Endothelial cell of umbilical vein (primary cell): ENCODE results near the gene DCP2. TPM values are rescaled to one million over a fixed set of nuclear protein-coding genes. Genes with fewer than 3 reads are reported as not detected.

Experiments
- BruUV-seq: library from RNA; stranded (reverse); fragments of 400-500 nt; replicated peaks from 2 replicates; lab custom pipeline; 2021; lab: Mats Ljungman, UMichigan
- CTCF ChIA-PET: fragments of 300-600, 350-600 bp; sonication (Branson Sonifier 250); formaldehyde crosslinking; loops from one replicate; lab custom pipeline; 2021; ENCODE audit warnings: antibody characterized with exemption, inconsistent platforms; lab: Charles Lee
- POLR2A ChIA-PET: fragments of 300-600, 350-600 bp; sonication (Branson Sonifier 250); formaldehyde crosslinking; loops from one replicate; lab custom pipeline; 2021; ENCODE audit warnings: antibody characterized with exemption, inconsistent platforms; lab: Charles Lee
- DNase-seq: peaks from one replicate; pipeline ENCODE4 v3.0.0-alpha.2; 2011; ENCODE audit warnings: low read depth, low spot score
- FAIRE-seq: peaks from 2 replicates; lab custom pipeline; 2011; peaks lifted over from hg19 to GRCh38; lab: Jason Lieb, UNC
- H2AFZ ChIP-seq: 2 replicates; pipeline ENCODE4 v1.6.0; 2012; ENCODE audit warnings: low read depth, low read length, control low read depth, inconsistent platforms
- H3K27ac ChIP-seq: 2 replicates; pipeline ENCODE4 v1.5.1; 2011; ENCODE audit warnings: low read depth, mild to moderate bottlenecking, control low read depth, low read length, moderate library complexity; ENCODE audit not compliant: insufficient read depth
- H3K27me3 ChIP-seq, 2 experiments: 2 replicates each; pipeline versions ENCODE4 v1.6.0 to v1.6.1; 2011; ENCODE audit warnings: low read length in 2 of 2, mixed read lengths in 1 of 2; ENCODE audit not compliant: control insufficient read depth in 2 of 2, insufficient read depth in 2 of 2
- H3K36me3 ChIP-seq, 2 experiments: 2 replicates in 1 of 2; 3 replicates in 1 of 2; pipeline ENCODE4 v1.5.1; 2011; ENCODE audit warnings: low read length in 2 of 2, mild to moderate bottlenecking in 1 of 2, moderate library complexity in 1 of 2; ENCODE audit not compliant: control insufficient read depth in 2 of 2, insufficient read depth in 2 of 2; ENCODE audit errors: extremely low read depth in 1 of 2
- H3K4me1 ChIP-seq: 3 replicates; pipeline ENCODE4 v1.5.1; 2011; ENCODE audit warnings: mild to moderate bottlenecking, low read length; ENCODE audit not compliant: control insufficient read depth, insufficient read depth; ENCODE audit errors: extremely low read depth
- H3K4me2 ChIP-seq: 2 replicates; pipeline ENCODE4 v1.6.1; 2011; ENCODE audit warnings: low read length, control low read depth, mixed read lengths; ENCODE audit not compliant: insufficient read depth
- H3K4me3 ChIP-seq, 3 experiments: fragments of 200-600 bp in 1 of 3; sonication (generic), shearing (Covaris generic) in 1 of 3; replicated peaks in 1 of 3; 2 replicates each; pipeline ENCODE4 v1.5.1; 2011 to 2016; ENCODE audit warnings: control low read depth in 3 of 3, low read length in 3 of 3, mild to moderate bottlenecking in 2 of 3, inconsistent platforms in 1 of 3, low read depth in 1 of 3, moderate library complexity in 1 of 3; ENCODE audit not compliant: insufficient read depth in 1 of 3
- H3K79me2 ChIP-seq: 2 replicates; pipeline ENCODE4 v1.6.0; 2012; ENCODE audit warnings: low read length, inconsistent platforms; ENCODE audit not compliant: control insufficient read depth, insufficient read depth
- H3K9ac ChIP-seq: replicated peaks from 2 replicates; pipeline ENCODE3; 2011; ENCODE audit warnings: low read length, control low read depth; ENCODE audit not compliant: insufficient read depth; ENCODE audit errors: extremely low read depth
- H3K9me1 ChIP-seq: replicated peaks from 3 replicates; pipeline ENCODE4 v1.6.0; 2011; ENCODE audit warnings: mild to moderate bottlenecking, low read length; ENCODE audit not compliant: control insufficient read depth, insufficient read depth; ENCODE audit errors: extremely low read depth
- H3K9me3 ChIP-seq: replicated peaks from 2 replicates; pipeline ENCODE4 v1.5.1; 2012; ENCODE audit warnings: low read length, inconsistent platforms; ENCODE audit not compliant: control insufficient read depth, insufficient read depth
- H4K20me1 ChIP-seq: replicated peaks from 2 replicates; pipeline ENCODE3; 2011; ENCODE audit warnings: mild to moderate bottlenecking, low read length; ENCODE audit not compliant: control insufficient read depth, insufficient read depth; ENCODE audit errors: extremely low read depth
- EZH2 ChIP-seq: IDR thresholded peaks from 2 replicates; pipeline ENCODE4 v1.6.1; 2012; ENCODE audit warnings: borderline replicate concordance, low read depth, mild to moderate bottlenecking, moderate library complexity, low read length, inconsistent platforms; ENCODE audit not compliant: severe bottlenecking
- FOS ChIP-seq: IDR thresholded peaks from 2 replicates; pipeline ENCODE4 v1.6.1; 2011; ENCODE audit warnings: mild to moderate bottlenecking, low read length, moderate library complexity, borderline replicate concordance; ENCODE audit not compliant: insufficient read depth
- GATA2 ChIP-seq: IDR thresholded peaks from 2 replicates; pipeline ENCODE4 v1.7.0; 2011; ENCODE audit warnings: low read depth, mild to moderate bottlenecking, moderate library complexity, mixed read lengths, low read length; ENCODE audit not compliant: insufficient read length, insufficient read depth
- JUN ChIP-seq: IDR thresholded peaks from 2 replicates; pipeline ENCODE4 v1.6.1; 2011; ENCODE audit warnings: borderline replicate concordance, low read depth; ENCODE audit not compliant: insufficient read length, insufficient read depth
- MYC ChIP-seq: IDR thresholded peaks from one replicate; pipeline ENCODE4 v1.6.1; 2011; ENCODE audit warnings: mild to moderate bottlenecking, low read depth, low read length
- POLR2A ChIP-seq: IDR thresholded peaks from 2 replicates; pipeline ENCODE4 v1.6.1; 2012; ENCODE audit warnings: low read depth, mild to moderate bottlenecking, control low read depth, low read length
- POLR2AphosphoS5 ChIP-seq: IDR thresholded peaks from 2 replicates; pipeline ENCODE4 v1.6.1; 2012; ENCODE audit warnings: low read depth, mild to moderate bottlenecking, control low read depth, low read length, moderate library complexity; ENCODE audit not compliant: insufficient read depth
- dilution Hi-C: fragments of 300-500 bp; cut with MboI; formaldehyde crosslinking; loops from one replicate; pipeline ENCODE4 v1.15.0; 2019; ENCODE audit warnings: low sequenced_read_pairs; ENCODE audit not compliant: extremely low pct_ligation_motif_present
- intact Hi-C: fragments of 100-400 bp; cut with micrococcal nuclease; formaldehyde crosslinking; loops from one replicate; pipeline ENCODE4 v1.10.0; 2022
- polyA plus RNA-seq, 4 experiments: library from polyadenylated mRNA; depleted of rRNA in 3 of 4; stranded (reverse) in 3 of 4; unstranded in 1 of 4; fragments of >200 nt; gene quantifications; 2 replicates each; pipeline versions ENCODE4 v1.2.1 to v1.2.3, GENCODE V29; 2011 to 2012; ENCODE audit warnings: missing spikeins in 1 of 4
- total RNA-seq: library from RNA; stranded (reverse); gene quantifications from 2 replicates; pipeline ENCODE4 v1.2.3, GENCODE V29; 2021
- TF ChIP-seq, protein P1 (sequence below): IDR thresholded peaks from 2 replicates; pipeline ENCODE4 v1.6.1; 2011; ENCODE audit not compliant: insufficient read depth, insufficient read length
- TF ChIP-seq, protein P2 (sequence below), 2 donors: IDR thresholded peaks; 1 replicate in 1 of 2; 2 replicates in 1 of 2; pipeline ENCODE4 v1.5.1; 2011; ENCODE audit warnings: low read length in 2 of 2, mild to moderate bottlenecking in 2 of 2, moderate library complexity in 2 of 2, control low read depth in 1 of 2, inconsistent platforms in 1 of 2, low read depth in 1 of 2; ENCODE audit not compliant: insufficient read depth in 1 of 2; ENCODE audit errors: extremely low read depth in 1 of 2

The DCP2 gene
- total and polyA plus RNA-seq, 2 donors (not counting 3 experiments of a cell fraction or from before 2014, with no cell fraction given): 11.3 to 60.0 TPM

DNA sequence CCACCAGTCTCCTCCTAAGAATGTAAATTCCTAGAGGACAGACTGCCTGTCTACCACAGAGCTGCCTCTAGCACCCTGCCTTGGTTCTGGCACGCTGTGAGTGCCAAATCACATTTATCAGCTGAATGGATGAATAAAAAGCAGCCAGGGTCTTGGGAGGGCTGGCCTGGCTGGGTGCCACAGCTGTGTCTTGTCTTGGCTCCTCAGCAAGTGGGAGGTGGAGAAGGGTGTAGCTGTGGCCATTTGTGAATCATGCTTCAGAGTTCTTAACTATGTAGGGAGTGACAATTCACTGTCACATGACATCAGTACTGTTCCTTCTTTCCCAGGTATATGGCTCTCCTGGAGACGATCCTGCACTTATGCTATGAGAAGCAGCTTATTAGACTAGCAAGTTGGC is 70.6 kb downstream of the DCP2 start:
- Histone ChIP-seq H3K9me3 (no peaks in the 10 kb centered on the region), H3K27me3 (no peaks in the 10 kb centered on the region), H3K27ac (no peak overlapping the region), H3K4me3 (no peak overlapping the region), H3K4me1 (peaks cover 23% of the 10 kb centered on the region), H3K4me2 (no peak overlapping the region), H3K9ac (no peak overlapping the region), H3K79me2 (no peaks in the 10 kb centered on the region), H3K36me3 (peaks cover 0 to 7% of the 10 kb centered on the region in 2 experiments), H2AFZ (no peak overlapping the region), H4K20me1 (no peaks in the 10 kb centered on the region), H3K9me1 (no peaks in the 10 kb centered on the region)
- ChIA-PET POLR2A (no interaction called here), CTCF (interaction anchor here (0.5 to 1.5 kb wide), 2 partner anchors 12 to 198 kb away, joined by 4 to 5 read pairs; no protein-coding TSS in a partner anchor)
- FAIRE-seq: no peak
- dilution Hi-C loops: no loop called here
- TF ChIP-seq POLR2AphosphoS5: no peak
- TF ChIP-seq JUN: no peak
- TF ChIP-seq FOS: no peak
- TF ChIP-seq GATA2: no peak
- no peak for TF ChIP-seq EZH2
- TF ChIP-seq MYC: no peak
- TF ChIP-seq, protein P1, sequence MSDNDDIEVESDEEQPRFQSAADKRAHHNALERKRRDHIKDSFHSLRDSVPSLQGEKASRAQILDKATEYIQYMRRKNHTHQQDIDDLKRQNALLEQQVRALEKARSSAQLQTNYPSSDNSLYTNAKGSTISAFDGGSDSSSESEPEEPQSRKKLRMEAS: no peak
- TF ChIP-seq POLR2A: no peak
- TF ChIP-seq, protein P2, sequence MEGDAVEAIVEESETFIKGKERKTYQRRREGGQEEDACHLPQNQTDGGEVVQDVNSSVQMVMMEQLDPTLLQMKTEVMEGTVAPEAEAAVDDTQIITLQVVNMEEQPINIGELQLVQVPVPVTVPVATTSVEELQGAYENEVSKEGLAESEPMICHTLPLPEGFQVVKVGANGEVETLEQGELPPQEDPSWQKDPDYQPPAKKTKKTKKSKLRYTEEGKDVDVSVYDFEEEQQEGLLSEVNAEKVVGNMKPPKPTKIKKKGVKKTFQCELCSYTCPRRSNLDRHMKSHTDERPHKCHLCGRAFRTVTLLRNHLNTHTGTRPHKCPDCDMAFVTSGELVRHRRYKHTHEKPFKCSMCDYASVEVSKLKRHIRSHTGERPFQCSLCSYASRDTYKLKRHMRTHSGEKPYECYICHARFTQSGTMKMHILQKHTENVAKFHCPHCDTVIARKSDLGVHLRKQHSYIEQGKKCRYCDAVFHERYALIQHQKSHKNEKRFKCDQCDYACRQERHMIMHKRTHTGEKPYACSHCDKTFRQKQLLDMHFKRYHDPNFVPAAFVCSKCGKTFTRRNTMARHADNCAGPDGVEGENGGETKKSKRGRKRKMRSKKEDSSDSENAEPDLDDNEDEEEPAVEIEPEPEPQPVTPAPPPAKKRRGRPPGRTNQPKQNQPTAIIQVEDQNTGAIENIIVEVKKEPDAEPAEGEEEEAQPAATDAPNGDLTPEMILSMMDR (IDR thresholded peaks at IDR 0.05; ENCODE audit: extremely low read depth in 1 of 2, insufficient read depth in 1 of 2, low read depth in 1 of 2, low read length in 2 of 2): no peak
- BruUV-seq: no TSS peak
- intact Hi-C loops: no loop called here
- no peak for DNase-seq
